ENCODE measurements around the gene UBL4A. TPM values are rescaled to one million over a fixed set of nuclear protein-coding genes. Genes with fewer than 3 reads are reported as not detected.

The UBL4A gene
- total RNA-seq, 1 experiment from 2014 or later = 84.0 TPM

- H3K4me3 ChIP-seq (ENCODE audit: insufficient read depth, low read depth, low read length) = no peak overlapping the region
- H3K27me3 ChIP-seq (ENCODE audit: control insufficient read depth, insufficient read depth, low read length) = no peaks in the 10 kb centered on the region
- H3K36me3 ChIP-seq (replicated peaks; ENCODE audit: control insufficient read depth, insufficient read depth, low read length) = no peaks in the 10 kb centered on the region; the same call in 1 of the 2 replicates
- DNase-seq = no peak
Measured at GRCh38 chrX:154466907-154467306, 19.5 kb downstream of the UBL4A start.

- Histone ChIP-seq H3K36me3 (replicated peaks; ENCODE audit: control insufficient read depth, insufficient read depth, low read length) (no peaks in the 10 kb centered on the region; the same call in 1 of the 2 replicates), H3K27me3 (ENCODE audit: control insufficient read depth, insufficient read depth, low read length) (no peaks in the 10 kb centered on the region), H3K4me3 (ENCODE audit: insufficient read depth, low read depth, low read length) (no peak overlapping the region)
- no peak for DNase-seq
Measured at GRCh38 chrX:154466036-154466435, 20.4 kb downstream of the UBL4A start.

GRCh38 chrX:154465601-154466000 is 20.8 kb downstream of the UBL4A start:
- no peak overlapping the region for H3K4me3 ChIP-seq (ENCODE audit: insufficient read depth, low read depth, low read length)
- no peaks in the 10 kb centered on the region for H3K27me3 ChIP-seq (ENCODE audit: control insufficient read depth, insufficient read depth, low read length)
- no peaks in the 10 kb centered on the region; the same call in 1 of the 2 replicates for H3K36me3 ChIP-seq (replicated peaks; ENCODE audit: control insufficient read depth, insufficient read depth, low read length)
- DNase-seq = no peak

GRCh38 chrX:154464806-154465365 is 21.5 kb downstream of the UBL4A start:
- H3K4me3 ChIP-seq (ENCODE audit: insufficient read depth, low read depth, low read length) = no peak overlapping the region
- no peaks in the 10 kb centered on the region for H3K27me3 ChIP-seq (ENCODE audit: control insufficient read depth, insufficient read depth, low read length)
- no peaks in the 10 kb centered on the region; the same call in 1 of the 2 replicates for H3K36me3 ChIP-seq (replicated peaks; ENCODE audit: control insufficient read depth, insufficient read depth, low read length)
- DNase-seq = no peak

- Histone ChIP-seq H3K4me3 (ENCODE audit: insufficient read depth, low read depth, low read length) (no peak overlapping the region), H3K27me3 (ENCODE audit: control insufficient read depth, insufficient read depth, low read length) (no peaks in the 10 kb centered on the region), H3K36me3 (replicated peaks; ENCODE audit: control insufficient read depth, insufficient read depth, low read length) (no peaks in the 10 kb centered on the region; the same call in 1 of the 2 replicates)
- DNase-seq = no peak
Measured at GRCh38 chrX:154463611-154464220, 22.7 kb downstream of the UBL4A start.

GRCh38 chrX:154462396-154462795 is 24.0 kb downstream of the UBL4A start:
- DNase-seq = no peak

GRCh38 chrX:154460326-154460725 is 26.1 kb downstream of the UBL4A start:
- Histone ChIP-seq H3K36me3 (replicated peaks; ENCODE audit: control insufficient read depth, insufficient read depth, low read length) (no peaks in the 10 kb centered on the region; the same call in 1 of the 2 replicates), H3K4me3 (ENCODE audit: insufficient read depth, low read depth, low read length) (no peak overlapping the region), H3K27me3 (ENCODE audit: control insufficient read depth, insufficient read depth, low read length) (no peaks in the 10 kb centered on the region)
- DNase-seq = no peak

More at GRCh38 chrX:154462396-154462795, 24.0 kb downstream of the UBL4A start:
- no peaks in the 10 kb centered on the region for H3K27me3 ChIP-seq (ENCODE audit: control insufficient read depth, insufficient read depth, low read length)
- H3K36me3 ChIP-seq (replicated peaks; ENCODE audit: control insufficient read depth, insufficient read depth, low read length) = no peaks in the 10 kb centered on the region; the same call in 1 of the 2 replicates
- H3K4me3 ChIP-seq (ENCODE audit: insufficient read depth, low read depth, low read length) = no peak overlapping the region

- no peak for DNase-seq
- no peak overlapping the region for H3K4me3 ChIP-seq (ENCODE audit: insufficient read depth, low read depth, low read length)
- H3K27me3 ChIP-seq (ENCODE audit: control insufficient read depth, insufficient read depth, low read length) = no peaks in the 10 kb centered on the region
- no peaks in the 10 kb centered on the region; the same call in 1 of the 2 replicates for H3K36me3 ChIP-seq (replicated peaks; ENCODE audit: control insufficient read depth, insufficient read depth, low read length)
Measured at GRCh38 chrX:154459832-154460231, 26.6 kb downstream of the UBL4A start.

- Histone ChIP-seq H3K27me3 (ENCODE audit: control insufficient read depth, insufficient read depth, low read length) (no peaks in the 10 kb centered on the region), H3K36me3 (replicated peaks; ENCODE audit: control insufficient read depth, insufficient read depth, low read length) (no peaks in the 10 kb centered on the region; the same call in 1 of the 2 replicates), H3K4me3 (ENCODE audit: insufficient read depth, low read depth, low read length) (peak overlapping the region; percentile 61)
- DNase-seq = no peak
Measured at GRCh38 chrX:154458954-154459778, 27.2 kb downstream of the UBL4A start.

GRCh38 chrX:154458116-154458953 is 28.1 kb downstream of the UBL4A start, which contains the start of gene PLXNA3:
TSS of gene PLXNA3 (plus strand) at chrX:154458281. CDS start at chrX:154460184, 1,903 bp downstream.
- peak; percentile 94 for DNase-seq

GRCh38 chrX:154457491-154458115 is 28.8 kb downstream of the UBL4A start:
- peak; percentile 96 for DNase-seq

More at GRCh38 chrX:154458116-154458953, 28.1 kb downstream of the UBL4A start, which contains the start of gene PLXNA3:
- Histone ChIP-seq H3K36me3 (replicated peaks; ENCODE audit: control insufficient read depth, insufficient read depth, low read length) (no peaks in the 10 kb centered on the region; the same call in 1 of the 2 replicates), H3K27me3 (ENCODE audit: control insufficient read depth, insufficient read depth, low read length) (no peaks in the 10 kb centered on the region), H3K4me3 (ENCODE audit: insufficient read depth, low read depth, low read length) (peak within 1 kb of the TSS; percentile 61)

GRCh38 chrX:154452823-154453222 is 33.6 kb downstream of the UBL4A start:
- peaks cover 2% of the 10 kb centered on the region for H3K36me3 ChIP-seq (replicated peaks; ENCODE audit: control insufficient read depth, insufficient read depth, low read length)
- DNase-seq = no peak
- H3K27me3 ChIP-seq (ENCODE audit: control insufficient read depth, insufficient read depth, low read length) = no peaks in the 10 kb centered on the region
- no peak overlapping the region for H3K4me3 ChIP-seq (ENCODE audit: insufficient read depth, low read depth, low read length)

More at GRCh38 chrX:154457491-154458115, 28.8 kb downstream of the UBL4A start:
- Histone ChIP-seq H3K4me3 (ENCODE audit: insufficient read depth, low read depth, low read length) (peak overlapping the region; percentile 28), H3K36me3 (replicated peaks; ENCODE audit: control insufficient read depth, insufficient read depth, low read length) (no peaks in the 10 kb centered on the region; the same call in 1 of the 2 replicates), H3K27me3 (ENCODE audit: control insufficient read depth, insufficient read depth, low read length) (no peaks in the 10 kb centered on the region)

- Histone ChIP-seq H3K27me3 (ENCODE audit: control insufficient read depth, insufficient read depth, low read length) (no peaks in the 10 kb centered on the region), H3K36me3 (replicated peaks; ENCODE audit: control insufficient read depth, insufficient read depth, low read length) (peaks cover 2% of the 10 kb centered on the region), H3K4me3 (ENCODE audit: insufficient read depth, low read depth, low read length) (no peak overlapping the region)
- no peak for DNase-seq
Measured at GRCh38 chrX:154450312-154450711, 36.1 kb downstream of the UBL4A start.

Data from H7 (cell line).